Coronary artery (tissue), 2 donors: ENCODE results near the gene TMEM161B.

Source experiments
- DNase-seq: peaks from one replicate; pipeline ENCODE4 v3.0.0-alpha.2; 2017; ENCODE audit warnings: low spot score
- H3K27ac ChIP-seq, 2 donors: fragments of 200-600 bp; sonication (generic); one replicate each; pipeline ENCODE4 v1.5.1; 2016 to 2019
- H3K4me3 ChIP-seq: fragments of 200-600 bp; sonication (generic); 2 replicates; pipeline ENCODE4 v1.5.1; 2016; ENCODE audit warnings: mild to moderate bottlenecking, moderate library complexity
- CTCF ChIP-seq: fragments of 200-600 bp; sonication (generic); IDR thresholded peaks from one replicate; pipeline ENCODE4 v1.5.1; 2019; ENCODE audit warnings: antibody characterized with exemption

TMEM161B gene

GRCh38 chr5:88263349-88263748, 5.3 kb downstream of the TMEM161B start:
- TF ChIP-seq CTCF: no peak
- DNase-seq: no peak
- Histone ChIP-seq H3K4me3 (no peak overlapping the region), H3K27ac (no peak overlapping the region)

GRCh38 chr5:88262116-88262515, 6.5 kb downstream of the TMEM161B start:
- TF ChIP-seq CTCF: no peak
- Histone ChIP-seq H3K4me3 (no peak overlapping the region), H3K27ac (no peak overlapping the region)
- DNase-seq: no peak

DNA sequence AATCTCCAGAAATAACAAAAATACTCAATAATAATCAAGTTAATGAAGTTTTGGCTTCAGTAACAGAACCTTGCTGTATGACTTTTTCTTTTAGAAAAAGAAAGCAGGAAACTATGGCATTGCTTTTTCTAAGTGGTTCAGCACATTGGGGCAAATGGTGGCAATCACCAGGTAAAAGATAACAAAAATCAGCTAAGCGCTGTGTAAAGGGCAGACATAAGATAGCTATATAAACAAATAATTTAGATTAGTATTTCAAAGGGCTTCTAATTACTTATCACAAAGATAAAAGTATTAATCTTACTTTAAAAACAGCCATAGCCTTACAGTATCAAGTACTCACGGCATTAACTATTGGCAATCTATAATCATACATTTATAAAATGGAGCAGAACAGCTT, 10.0 kb downstream of the TMEM161B start:
- Histone ChIP-seq H3K4me3 (no peak overlapping the region), H3K27ac (no peak overlapping the region)
- no peak for DNase-seq
- TF ChIP-seq CTCF: no peak

DNA sequence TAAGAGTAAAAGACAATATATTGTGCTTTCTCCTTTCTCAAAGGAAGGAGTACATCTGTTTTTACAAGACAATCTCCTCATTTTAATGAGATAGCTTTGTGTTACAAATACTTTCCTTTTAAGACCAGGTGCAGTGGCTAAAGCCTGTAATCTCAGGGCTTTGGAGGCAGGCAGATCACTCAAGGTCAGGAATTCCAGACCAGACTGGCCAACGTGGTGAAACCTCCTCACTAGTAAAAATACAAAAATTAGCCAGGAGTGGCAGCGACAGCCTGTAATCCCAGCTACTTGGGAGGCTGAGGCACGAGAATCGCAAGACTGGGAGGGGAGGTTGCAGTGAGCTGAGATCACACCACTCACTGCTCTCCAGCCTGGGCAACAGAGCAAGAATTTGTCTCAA, 11.8 kb downstream of the TMEM161B start:
- Histone ChIP-seq H3K4me3 (no peak overlapping the region), H3K27ac (no peak overlapping the region)
- no peak for TF ChIP-seq CTCF
- no peak for DNase-seq

DNA sequence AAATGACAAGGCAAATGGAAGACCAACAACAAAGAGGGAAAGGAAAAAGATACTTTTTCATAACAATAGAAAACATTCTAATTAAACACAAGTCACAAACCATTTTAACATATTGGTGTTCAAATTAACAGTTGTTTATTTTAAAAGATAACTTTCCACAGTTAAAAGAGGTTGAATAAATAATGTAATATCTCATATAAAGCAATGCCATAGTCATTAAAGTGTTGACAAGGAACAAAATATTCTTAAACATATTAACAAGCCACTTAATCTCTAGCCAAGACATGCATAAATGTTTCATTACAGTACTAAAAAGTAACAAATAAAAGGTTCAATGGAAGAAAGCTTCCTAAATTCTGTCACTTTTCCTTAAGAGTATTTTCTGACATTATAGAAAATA, 12.6 kb downstream of the TMEM161B start:
- TF ChIP-seq CTCF: no peak
- Histone ChIP-seq H3K27ac (no peak overlapping the region), H3K4me3 (no peak overlapping the region)
- no peak for DNase-seq

DNA sequence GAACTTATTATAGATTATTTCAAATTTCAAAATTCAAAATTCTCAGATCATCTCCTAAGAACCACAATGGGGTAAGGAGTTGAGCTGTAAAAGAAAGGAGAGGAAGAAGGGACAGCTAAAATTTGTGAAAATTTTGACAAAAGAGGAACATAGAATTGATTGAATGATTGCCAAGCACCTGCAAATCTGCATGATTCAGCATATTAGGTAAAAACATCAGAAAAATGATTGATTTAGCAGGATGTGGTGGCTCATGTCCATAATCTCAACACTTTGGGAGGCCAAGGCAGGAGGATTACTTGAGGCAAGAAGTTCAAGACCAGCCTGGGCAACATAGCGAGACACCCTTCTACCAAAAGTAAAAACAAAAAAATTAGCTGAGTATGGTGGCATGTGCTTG, 14.3 kb downstream of the TMEM161B start:
- no peak for TF ChIP-seq CTCF

GRCh38 chr5:88251048-88251711, 17.5 kb downstream of the TMEM161B start:
- no peak for DNase-seq
- Histone ChIP-seq H3K27ac (no peak overlapping the region), H3K4me3 (no peak overlapping the region)
- no peak for TF ChIP-seq CTCF

More for the DNA sequence above, 14.3 kb downstream of the TMEM161B start:
- H3K27ac ChIP-seq: no peak overlapping the region
- no peak for DNase-seq
- H3K4me3 ChIP-seq: no peak overlapping the region
